GM10266 (cell line): ENCODE measurements around the gene ALKBH5.
"Not testable (repeated sequence)": the region's sequence is repeated elsewhere in the genome, so short reads cannot be mapped to it uniquely, and the experiment has no call there.

ENCODE experiments used
- DNase-seq: peaks from one replicate; pipeline ENCODE4 v3.0.0; 2012; ENCODE audit errors: extremely low spot score
- CTCF ChIP-seq: IDR thresholded peaks from 2 replicates; pipeline ENCODE4 v1.5.1; 2012; ENCODE audit warnings: mild to moderate bottlenecking, low read depth; ENCODE audit not compliant: control insufficient read depth, insufficient read depth; ENCODE audit errors: missing control alignments

The ALKBH5 gene

GRCh38 chr17:18203308-18203707, 19.7 kb downstream of the ALKBH5 start:
- no peak for TF ChIP-seq CTCF
- DNase-seq: no peak

- DNase-seq: no peak
- no peak for TF ChIP-seq CTCF
Measured at GRCh38 chr17:18205861-18206260, 22.2 kb downstream of the ALKBH5 start.

- TF ChIP-seq CTCF: no peak
Measured at GRCh38 chr17:18206962-18207361, 23.3 kb downstream of the ALKBH5 start.

GRCh38 chr17:18208092-18208491, 24.5 kb downstream of the ALKBH5 start:
- no peak for DNase-seq
- TF ChIP-seq CTCF: no peak

More at GRCh38 chr17:18206962-18207361, 23.3 kb downstream of the ALKBH5 start:
- no peak for DNase-seq

DNA sequence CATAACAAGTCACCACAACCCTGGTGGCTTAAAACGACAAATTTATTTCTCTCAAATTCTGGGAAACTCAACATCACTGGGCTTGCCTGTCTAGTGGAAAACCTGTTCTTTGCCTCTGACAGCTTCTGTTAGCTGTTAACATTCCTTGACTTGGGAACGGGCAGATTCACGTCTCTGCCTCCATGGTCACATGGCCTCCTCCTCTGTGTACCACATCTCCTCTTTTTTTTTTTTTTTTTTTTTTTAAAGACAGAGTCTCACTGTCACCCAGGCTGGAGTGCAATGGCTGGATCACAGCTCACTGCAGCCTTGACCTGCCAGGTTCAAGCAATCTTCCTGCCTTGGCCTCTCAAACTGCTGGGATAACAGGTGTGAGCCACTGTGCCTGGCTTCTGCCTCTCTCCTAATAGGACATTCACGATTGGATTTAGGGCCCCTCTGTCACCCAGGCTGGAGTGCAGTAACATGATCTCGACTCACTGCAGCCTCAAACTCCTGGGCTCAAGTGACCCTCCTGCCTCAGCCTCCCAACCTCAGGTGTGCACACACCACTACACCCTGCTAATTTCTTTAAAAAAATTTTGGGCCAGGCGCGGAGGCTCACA, 30.1 kb downstream of the ALKBH5 start:
- DNase-seq: no peak
- TF ChIP-seq CTCF: no peak

DNA sequence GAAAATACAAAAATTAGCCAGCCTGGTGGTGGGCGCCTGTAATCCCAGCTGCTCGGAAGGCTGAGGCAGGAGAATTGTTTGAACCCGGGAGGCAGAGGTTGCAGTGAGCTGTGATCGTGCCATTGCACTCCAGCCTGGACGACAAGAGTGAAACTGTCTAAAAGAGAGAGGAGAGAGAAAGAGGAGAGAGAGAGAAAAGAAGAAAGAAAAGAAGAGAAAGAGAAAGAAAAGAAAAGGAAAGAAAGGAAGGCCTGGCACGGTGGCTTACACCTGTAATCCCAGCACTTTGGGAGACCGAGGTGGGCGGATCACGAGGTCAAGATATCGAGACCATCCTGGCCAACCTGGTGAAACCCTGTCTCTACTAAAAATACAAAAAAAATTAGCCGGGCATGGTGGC, 33.3 kb downstream of the ALKBH5 start:
- DNase-seq: not testable (repeated sequence)

DNA sequence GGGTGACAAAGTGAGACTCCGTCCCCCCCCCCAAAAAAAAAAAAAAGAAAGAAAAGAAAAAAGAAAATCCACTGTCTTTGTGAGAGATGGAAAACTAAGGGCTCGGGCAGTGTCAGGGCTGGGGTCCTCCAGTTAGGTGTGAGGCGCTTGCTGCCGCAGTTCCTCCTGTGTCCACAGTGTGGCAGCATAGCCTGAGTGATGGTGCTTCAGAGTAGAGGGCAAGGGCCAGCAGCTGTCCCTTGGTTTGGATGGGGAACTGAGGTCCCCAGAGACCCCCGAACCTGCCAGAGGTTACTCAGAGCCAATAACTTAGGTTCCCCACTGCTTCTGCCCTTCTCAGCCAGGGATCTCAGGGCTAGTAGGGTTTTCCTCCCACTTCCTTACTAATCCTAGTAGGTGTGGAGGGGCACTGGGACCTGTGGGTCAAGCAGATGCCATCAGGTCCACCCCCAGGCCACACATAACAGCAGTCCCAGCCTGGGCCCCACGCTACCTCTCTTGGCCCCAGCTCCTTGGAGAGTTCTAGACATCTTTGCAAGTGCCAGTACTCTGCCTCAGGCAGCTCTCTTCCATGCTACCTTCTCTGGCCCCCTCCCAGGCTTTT, 33.9 kb downstream of the ALKBH5 start:
- TF ChIP-seq CTCF: peak; percentile 99
- DNase-seq: peak; percentile 86
